ENCODE data around the gene CTAGE8. TPM values are rescaled to one million over a fixed set of nuclear protein-coding genes. Genes with fewer than 3 reads are reported as not detected.
A peak's percentile ranks its signal among the peaks of the same experiment; 100 is the strongest.
"Not testable (repeated sequence)": the region's sequence is repeated elsewhere in the genome, so short reads cannot be mapped to it uniquely, and the experiment has no call there.

Gene CTAGE8
- 1 to 10 TPM in 1 of 2 donors, not detected in 1; 3.4 TPM for total RNA-seq

- whole genome bisulfite sequencing, 2 donors = 100% methylated on average over 1 of the region's 19 CpGs; no CpG with 5 or more reads in 1 of the 2 donors
- H3K4me1 ChIP-seq; DNase-seq; H3K27me3 ChIP-seq; H3K36me3 ChIP-seq (replicated peaks in 1 of 2; ENCODE audit: insufficient read depth in 1 of 2, low read depth in 2 of 2); ATAC-seq; H3K9me3 ChIP-seq; H3K27ac ChIP-seq; H3K4me3 ChIP-seq; intact Hi-C loops (cut with DNase I): not testable (repeated sequence)
Observed at GRCh38 chr7:144269188-144269587, at the start of gene CTAGE8. TSS of gene CTAGE8 (minus strand) at chr7:144269288. CDS start at chr7:144269250, 38 bp downstream.

GRCh38 chr7:144317537-144317936 is 48.4 kb upstream of the CTAGE8 start:
- intact Hi-C loops (cut with DNase I); DNase-seq; H3K36me3 ChIP-seq (replicated peaks in 1 of 2; ENCODE audit: insufficient read depth in 1 of 2, low read depth in 2 of 2); H3K27ac ChIP-seq; H3K4me3 ChIP-seq; H3K27me3 ChIP-seq; H3K4me1 ChIP-seq; ATAC-seq; H3K9me3 ChIP-seq: not testable (repeated sequence)
- 100% methylated on average over 1 of the region's 1 CpG; no CpG with 5 or more reads in 1 of the 2 donors for WGBS, 2 donors

GRCh38 chr7:144311872-144312469 is 42.9 kb upstream of the CTAGE8 start, which contains the start of gene OR2A1:
TSS of gene OR2A1 (plus strand) at chr7:144312419. CDS start at chr7:144318125, 5,706 bp downstream.
- ATAC-seq; H3K9me3 ChIP-seq; H3K27ac ChIP-seq; H3K36me3 ChIP-seq (replicated peaks in 1 of 2; ENCODE audit: insufficient read depth in 1 of 2, low read depth in 2 of 2); DNase-seq; H3K4me1 ChIP-seq; H3K27me3 ChIP-seq; intact Hi-C loops (cut with DNase I); H3K4me3 ChIP-seq: not testable (repeated sequence)
- WGBS, 2 donors = 100% methylated on average over 2 of the region's 2 CpGs

- intact Hi-C loops (cut with DNase I); H3K27ac ChIP-seq: not testable (repeated sequence)
- 31 to 45% methylated on average over 1 of the region's 2 CpGs for WGBS, 2 donors
Observed at GRCh38 chr7:144311218-144311617, 42.1 kb upstream of the CTAGE8 start.

GRCh38 chr7:144309702-144310101 is 40.6 kb upstream of the CTAGE8 start:
- DNase-seq; H3K36me3 ChIP-seq (replicated peaks in 1 of 2; ENCODE audit: insufficient read depth in 1 of 2, low read depth in 2 of 2); H3K27me3 ChIP-seq; H3K4me1 ChIP-seq; H3K9me3 ChIP-seq; H3K27ac ChIP-seq; ATAC-seq; intact Hi-C loops (cut with DNase I); H3K4me3 ChIP-seq: not testable (repeated sequence)
- no CpG with 5 or more reads among the region's 2 CpGs for WGBS, 2 donors

More at GRCh38 chr7:144311218-144311617, 42.1 kb upstream of the CTAGE8 start:
- not testable (repeated sequence) for ATAC-seq; H3K4me3 ChIP-seq; H3K9me3 ChIP-seq; H3K27me3 ChIP-seq; DNase-seq; H3K36me3 ChIP-seq (replicated peaks in 1 of 2; ENCODE audit: insufficient read depth in 1 of 2, low read depth in 2 of 2); H3K4me1 ChIP-seq

- WGBS, 2 donors = no CpG with 5 or more reads among the region's 2 CpGs
- H3K4me1 ChIP-seq; ATAC-seq; H3K4me3 ChIP-seq; H3K27me3 ChIP-seq; H3K27ac ChIP-seq; DNase-seq; H3K36me3 ChIP-seq (replicated peaks in 1 of 2; ENCODE audit: insufficient read depth in 1 of 2, low read depth in 2 of 2); intact Hi-C loops (cut with DNase I); H3K9me3 ChIP-seq: not testable (repeated sequence)
Observed at GRCh38 chr7:144305156-144305555, 36.1 kb upstream of the CTAGE8 start.

- H3K4me3 ChIP-seq; H3K9me3 ChIP-seq; ATAC-seq; H3K4me1 ChIP-seq; H3K27ac ChIP-seq; H3K36me3 ChIP-seq (replicated peaks in 1 of 2; ENCODE audit: insufficient read depth in 1 of 2, low read depth in 2 of 2); DNase-seq; intact Hi-C loops (cut with DNase I); H3K27me3 ChIP-seq: not testable (repeated sequence)
- WGBS, 2 donors = no CpG with 5 or more reads among the region's 5 CpGs
Observed at GRCh38 chr7:144303607-144304006, 34.5 kb upstream of the CTAGE8 start.

- H3K4me3 ChIP-seq; ATAC-seq; H3K36me3 ChIP-seq (replicated peaks in 1 of 2; ENCODE audit: insufficient read depth in 1 of 2, low read depth in 2 of 2); DNase-seq; H3K27me3 ChIP-seq; H3K9me3 ChIP-seq; H3K27ac ChIP-seq; intact Hi-C loops (cut with DNase I); H3K4me1 ChIP-seq: not testable (repeated sequence)
- WGBS, 2 donors = no CpG with 5 or more reads among the region's 1 CpG
Observed at GRCh38 chr7:144302578-144303303, 33.7 kb upstream of the CTAGE8 start.

GRCh38 chr7:144293794-144294499 is 24.9 kb upstream of the CTAGE8 start:
- ATAC-seq = peak; percentile 98
- DNase-seq = peak in 3 of 4 donors; percentile 36 to 53 (median 45)
- H3K9me3 ChIP-seq; H3K4me3 ChIP-seq; H3K36me3 ChIP-seq (replicated peaks in 1 of 2; ENCODE audit: insufficient read depth in 1 of 2, low read depth in 2 of 2); H3K4me1 ChIP-seq; intact Hi-C loops (cut with DNase I); H3K27ac ChIP-seq; H3K27me3 ChIP-seq: not testable (repeated sequence)
- no CpG with 5 or more reads among the region's 60 CpGs for WGBS, 2 donors

GRCh38 chr7:144292384-144293161 is 23.5 kb upstream of the CTAGE8 start:
- WGBS, 2 donors = 63 to 80% methylated on average over 3 to 4 of the region's 14 CpGs
- ATAC-seq; DNase-seq; H3K27me3 ChIP-seq; intact Hi-C loops (cut with DNase I); H3K4me3 ChIP-seq; H3K27ac ChIP-seq; H3K36me3 ChIP-seq (replicated peaks in 1 of 2; ENCODE audit: insufficient read depth in 1 of 2, low read depth in 2 of 2); H3K9me3 ChIP-seq; H3K4me1 ChIP-seq: not testable (repeated sequence)

GRCh38 chr7:144291607-144292006 is 22.5 kb upstream of the CTAGE8 start:
- intact Hi-C loops (cut with DNase I); H3K4me3 ChIP-seq; H3K27me3 ChIP-seq; H3K36me3 ChIP-seq (replicated peaks in 1 of 2; ENCODE audit: insufficient read depth in 1 of 2, low read depth in 2 of 2); DNase-seq; H3K27ac ChIP-seq; H3K9me3 ChIP-seq; H3K4me1 ChIP-seq; ATAC-seq: not testable (repeated sequence)
- 20 to 26% methylated on average over 1 to 3 of the region's 4 CpGs for WGBS, 2 donors

Data from body of pancreas (tissue), 4 donors.